ENCODE data around the gene DLGAP3. TPM values are rescaled to one million over a fixed set of nuclear protein-coding genes. Genes with fewer than 3 reads are reported as not detected.
A peak's percentile ranks its signal among the peaks of the same experiment; 100 is the strongest.

Gene DLGAP3
- total RNA-seq, 6 donors from 2014 or later = under 0.01 to 0.57 (median 0.30) TPM; not detected in 1

DNA sequence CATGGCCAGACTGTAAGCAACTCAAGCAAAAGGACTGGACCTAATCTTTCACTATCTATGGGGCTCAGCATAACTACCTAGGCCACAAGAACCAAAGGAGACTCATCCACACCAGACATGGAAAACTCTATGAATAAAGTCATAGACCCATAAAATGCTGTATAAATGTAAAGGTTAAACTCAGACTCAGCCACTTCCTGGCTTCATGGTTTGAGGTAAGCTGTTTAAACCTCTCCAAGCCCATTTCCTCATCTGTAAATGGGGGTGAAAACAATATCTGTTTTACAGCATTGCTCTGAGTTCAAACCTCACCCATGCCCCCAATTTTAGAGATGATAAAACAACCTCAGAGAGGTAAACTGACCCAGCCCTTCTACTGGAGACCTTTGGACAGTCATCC, 65.9 kb downstream of the DLGAP3 start:
- no peaks in the 10 kb centered on the region for H3K9me3 ChIP-seq
- no peak for DNase-seq
- no peak for ATAC-seq (ENCODE audit: low FRiP score in 2 of 2)

DNA sequence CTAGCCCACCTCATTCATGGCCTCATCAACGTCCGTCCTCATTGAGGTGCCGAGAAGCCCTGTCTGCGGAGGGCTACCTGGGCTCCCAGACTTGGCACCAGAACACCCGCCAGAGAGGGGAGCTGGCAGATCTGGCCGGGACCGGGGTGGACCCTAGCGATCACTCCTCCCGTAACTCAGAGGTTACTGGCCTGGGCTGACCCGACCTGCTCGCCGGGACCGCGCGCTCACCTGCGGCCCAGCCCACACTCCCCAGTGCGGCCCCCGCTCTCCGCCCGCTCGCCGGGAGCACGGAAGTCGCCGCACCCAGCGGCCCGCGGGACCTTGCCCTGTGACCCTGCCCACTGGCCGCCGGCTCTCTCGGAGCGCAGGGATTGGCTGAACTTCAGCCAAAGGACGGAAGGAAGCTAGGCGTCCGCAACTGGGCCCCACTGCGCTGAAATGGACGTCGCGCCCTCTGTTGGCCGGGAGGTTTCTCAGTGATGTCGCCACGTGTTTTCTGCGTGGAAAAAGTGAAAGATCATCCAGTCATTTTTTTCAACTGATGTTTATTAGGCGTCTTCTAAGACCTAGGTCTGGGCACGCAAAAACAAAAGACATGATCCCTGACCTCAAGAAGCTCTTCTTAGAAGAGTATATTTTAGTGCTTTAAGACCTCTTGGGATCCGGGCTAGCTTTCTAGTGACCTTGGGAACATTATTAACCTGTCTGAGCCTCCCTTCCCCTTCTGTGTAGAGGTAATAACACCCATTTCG, 69.8 kb downstream of the DLGAP3 start, which contains the start of gene SMIM12:
Gene SMIM12 (minus strand): TSS at position 304 of the 755 bp plus-strand sequence. CDS start 3,772 bp downstream, outside the sequence.
- H3K4me3 ChIP-seq = peak within 1 kb of the TSS; percentile 69 to 94 (median 79)
- TF ChIP-seq EP300 (IDR thresholded peaks at IDR 0.05) = peak in 1 of 4 donors; percentile 29
- peak; percentile 97 to 98 for TF ChIP-seq POLR2AphosphoS5 (IDR thresholded peaks at IDR 0.05)
- TF ChIP-seq CTCF (IDR thresholded peaks at IDR 0.05) = peak; percentile 66 to 97 (median 88)
- TF ChIP-seq POLR2A (IDR thresholded peaks at IDR 0.05) = peak; percentile 84 to 97 (median 90)
- peak within 1 kb of the TSS; percentile 87 to 96 (median 90) for H3K27ac ChIP-seq
- peaks cover 15 to 27% (median 25%) of the 10 kb centered on the region in 4 donors for H3K4me1 ChIP-seq
- DNase-seq = peak; percentile 95
- H3K9me3 ChIP-seq = no peaks in the 10 kb centered on the region
- H3K36me3 ChIP-seq = peaks cover 9 to 16% (median 12%) of the 10 kb centered on the region in 4 donors
- peak; percentile 98 to 99 for ATAC-seq (ENCODE audit: low FRiP score in 2 of 2)
- no peaks in the 10 kb centered on the region for H3K27me3 ChIP-seq
- WGBS, 2 donors = 2% methylated on average over 13 to 37 of the region's 47 CpGs

More for the DNA sequence above, 65.9 kb downstream of the DLGAP3 start:
- H3K4me3 ChIP-seq = no peak overlapping the region
- H3K27ac ChIP-seq = no peak overlapping the region
- no peak for TF ChIP-seq POLR2A (IDR thresholded peaks at IDR 0.05)
- TF ChIP-seq EP300 (IDR thresholded peaks at IDR 0.05) = no peak
- no peak for TF ChIP-seq CTCF (IDR thresholded peaks at IDR 0.05)
- TF ChIP-seq POLR2AphosphoS5 (IDR thresholded peaks at IDR 0.05) = no peak
- H3K27me3 ChIP-seq = no peaks in the 10 kb centered on the region
- H3K36me3 ChIP-seq = no peaks in the 10 kb centered on the region
- peaks cover 17 to 36% (median 27%) of the 10 kb centered on the region in 4 donors for H3K4me1 ChIP-seq

DNA sequence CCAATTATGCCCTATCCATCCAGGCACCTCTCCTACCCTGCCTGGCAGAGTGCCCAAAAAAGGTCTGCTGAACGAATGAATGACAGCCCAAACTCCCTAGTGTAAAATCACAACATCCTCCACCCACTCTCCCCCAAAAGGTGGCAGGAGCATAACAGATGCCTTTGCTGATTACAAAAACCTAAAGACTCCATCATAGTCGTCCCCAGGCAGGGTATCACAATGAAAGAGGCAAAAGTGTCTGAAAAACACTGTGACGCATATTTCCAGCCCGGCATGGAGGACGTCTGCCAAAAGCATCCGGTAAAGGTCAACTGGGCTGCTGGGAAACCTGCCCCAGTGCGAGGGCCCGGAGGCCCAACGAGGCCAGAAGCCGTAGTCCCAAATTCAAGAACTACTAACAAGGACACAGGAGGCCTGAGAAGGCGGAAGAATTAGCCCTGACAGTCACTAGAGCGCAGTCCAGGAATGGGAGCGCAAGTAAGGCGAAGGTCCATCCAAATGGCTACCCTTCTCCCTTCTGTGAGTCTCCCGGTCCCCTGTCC, 70.5 kb downstream of the DLGAP3 start:
- ATAC-seq (ENCODE audit: low FRiP score in 2 of 2) (peak in 1 of 2 donors; percentile 54), DNase-seq (peak in 1 of 2 donors; percentile 50)
- Histone ChIP-seq H3K9me3 (no peaks in the 10 kb centered on the region), H3K36me3 (peaks cover 14 to 23% (median 16%) of the 10 kb centered on the region in 4 donors), H3K27me3 (no peaks in the 10 kb centered on the region), H3K27ac (peak overlapping the region; percentile 87 to 96 (median 90)), H3K4me1 (peaks cover 15 to 27% (median 25%) of the 10 kb centered on the region in 4 donors), H3K4me3 (peak overlapping the region; percentile 69 to 94 (median 79))
- 0% methylated on average over 9 to 14 of the region's 15 CpGs for WGBS, 2 donors
- TF ChIP-seq EP300 (IDR thresholded peaks at IDR 0.05) = no peak
- TF ChIP-seq POLR2AphosphoS5 (IDR thresholded peaks at IDR 0.05) = no peak
- TF ChIP-seq CTCF (IDR thresholded peaks at IDR 0.05) = no peak
- TF ChIP-seq POLR2A (IDR thresholded peaks at IDR 0.05) = no peak

DNA sequence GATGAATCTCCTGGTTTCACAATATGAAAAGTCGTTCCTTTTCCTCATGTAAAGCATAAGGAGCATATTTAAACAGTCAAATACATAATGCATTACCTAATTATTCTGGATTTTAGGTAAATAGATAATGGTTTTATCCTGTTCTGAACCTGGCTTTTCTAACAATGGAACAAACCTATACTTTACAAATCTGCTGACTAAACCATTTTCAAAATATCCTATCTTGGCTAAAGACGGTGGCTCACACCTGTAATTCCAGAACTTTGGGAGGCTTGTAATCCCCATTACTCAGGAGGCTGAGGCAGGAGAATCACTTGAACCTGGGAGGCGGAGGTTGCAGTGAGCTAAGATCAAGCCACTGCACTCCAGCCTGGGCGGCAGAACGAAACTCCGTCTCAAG, 72.8 kb downstream of the DLGAP3 start:
- ATAC-seq (ENCODE audit: low FRiP score in 2 of 2) = no peak
- WGBS, 2 donors = 93 to 96% methylated on average over 6 of the region's 6 CpGs
- peaks cover 19 to 30% (median 26%) of the 10 kb centered on the region in 4 donors for H3K4me1 ChIP-seq

More for the DNA sequence above, 72.8 kb downstream of the DLGAP3 start:
- DNase-seq = no peak
- Histone ChIP-seq H3K4me3 (no peak overlapping the region), H3K36me3 (peaks cover 14 to 32% (median 22%) of the 10 kb centered on the region in 4 donors), H3K9me3 (no peaks in the 10 kb centered on the region), H3K27ac (no peak overlapping the region), H3K27me3 (no peaks in the 10 kb centered on the region)
- TF ChIP-seq EP300 (IDR thresholded peaks at IDR 0.05) (no peak), CTCF (IDR thresholded peaks at IDR 0.05) (no peak), POLR2AphosphoS5 (IDR thresholded peaks at IDR 0.05) (no peak), POLR2A (IDR thresholded peaks at IDR 0.05) (no peak)

All from upper lobe of left lung (tissue), 6 donors.